Progenitor cell of endocrine pancreas (in vitro differentiated cells): ENCODE data around the gene ORM2. TPM values are rescaled to one million over a fixed set of nuclear protein-coding genes. Genes with fewer than 3 reads are reported as not detected.

Source experiments
- DNase-seq: peaks from one replicate; pipeline ENCODE4 v3.0.0; 2021; ENCODE audit warnings: low spot score; ENCODE audit not compliant: unreplicated experiment
- H3K27ac Mint-ChIP-seq: 2 replicates; pipeline ENCODE4 v1.8.0; 2021; ENCODE audit warnings: mild to moderate bottlenecking, moderate library complexity, mixed read lengths
- H3K27me3 Mint-ChIP-seq: 2 replicates; pipeline ENCODE4 v1.8.0; 2021; ENCODE audit warnings: mixed read lengths
- H3K36me3 Mint-ChIP-seq: 2 replicates; pipeline ENCODE4 v1.8.0; 2022; ENCODE audit warnings: mixed read lengths; ENCODE audit not compliant: insufficient read depth
- H3K4me1 Mint-ChIP-seq: 2 replicates; pipeline ENCODE4 v1.8.0; 2021; ENCODE audit warnings: low read depth, mixed read lengths
- H3K4me3 Mint-ChIP-seq: 2 replicates; pipeline ENCODE4 v1.8.0; 2021; ENCODE audit warnings: low read depth, mild to moderate bottlenecking, moderate library complexity, mixed read lengths
- H3K9me3 Mint-ChIP-seq: 2 replicates; pipeline ENCODE4 v1.8.0; 2021; ENCODE audit warnings: low read depth, mixed read lengths
- CTCF ChIP-seq: fragments of 200-600 bp; sonication (generic); IDR thresholded peaks from one replicate; pipeline ENCODE4 v1.5.0; 2021; ENCODE audit warnings: antibody characterized with exemption, mild to moderate bottlenecking; ENCODE audit not compliant: unreplicated experiment
- total RNA-seq: library from RNA; stranded (reverse); gene quantifications from 2 replicates; pipeline ENCODE4 v1.2.1, GENCODE V29; 2021

ORM2 gene
- total RNA-seq, 1 donor from 2014 or later = 5.4 TPM

DNA sequence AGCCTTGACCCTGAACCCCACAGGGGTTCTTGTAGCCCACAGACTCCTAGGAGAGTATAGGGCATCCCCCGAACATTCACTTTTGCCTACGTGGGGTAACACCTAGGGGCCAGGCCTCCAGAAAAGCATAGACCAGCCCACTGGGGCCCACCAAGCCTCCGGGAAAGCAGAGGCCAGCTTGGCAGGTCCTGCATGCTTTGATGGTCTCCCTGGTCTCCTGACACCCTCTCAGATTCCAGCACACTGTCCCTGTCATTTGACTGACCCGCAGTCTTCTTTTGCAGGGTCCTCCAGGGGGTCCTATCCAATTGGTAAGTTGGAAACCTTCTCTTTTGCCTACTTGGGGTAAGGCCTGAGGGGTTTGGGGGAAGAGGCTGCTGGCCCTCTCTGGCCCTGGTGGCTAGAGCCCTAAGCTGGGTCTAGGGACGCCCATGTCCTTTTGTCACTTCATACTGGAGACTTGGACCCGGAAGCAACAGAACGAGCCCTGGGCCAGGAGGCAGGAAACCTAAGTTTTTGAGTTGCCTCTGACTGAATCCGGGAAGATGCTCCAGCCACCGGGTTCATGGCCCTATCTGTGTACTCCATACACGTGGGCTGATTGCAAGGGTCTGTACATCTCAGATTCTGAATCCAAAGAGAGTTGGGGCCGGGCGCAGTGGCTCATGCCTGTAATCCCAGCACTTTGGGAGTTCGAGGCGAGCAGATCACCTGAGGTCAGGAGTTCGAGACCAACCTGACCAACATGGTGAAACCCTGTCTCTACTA, 27.7 kb upstream of the ORM2 start:
- peaks cover 21% of the 10 kb centered on the region for H3K36me3 Mint-ChIP-seq
- no peaks in the 10 kb centered on the region for H3K27me3 Mint-ChIP-seq
- H3K9me3 Mint-ChIP-seq = no peaks in the 10 kb centered on the region
- no peak for TF ChIP-seq CTCF
- H3K4me1 Mint-ChIP-seq = no peaks in the 10 kb centered on the region
- H3K4me3 Mint-ChIP-seq = no peak overlapping the region
- DNase-seq = no peak
- H3K27ac Mint-ChIP-seq = no peak overlapping the region

DNA sequence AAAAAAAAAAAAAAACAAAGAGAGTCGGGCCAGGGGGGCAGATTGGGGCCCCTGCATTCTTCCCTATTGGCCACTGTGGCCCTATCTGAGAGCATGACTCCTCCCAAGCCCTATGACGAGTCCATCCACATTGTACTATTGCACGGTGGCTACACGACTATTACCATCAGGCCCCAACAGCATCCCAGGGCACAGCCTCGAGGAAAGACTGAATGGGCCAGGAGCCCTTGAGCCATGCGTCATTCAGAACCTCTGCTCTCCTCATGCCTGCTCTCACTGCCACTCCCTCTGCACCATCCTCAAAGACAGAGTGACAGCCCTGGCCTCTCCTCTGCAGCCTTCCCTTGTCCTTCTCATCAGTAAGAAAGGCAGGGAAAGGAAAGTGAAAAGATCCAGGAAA, 26.9 kb upstream of the ORM2 start:
- TF ChIP-seq CTCF = no peak
- H3K9me3 Mint-ChIP-seq = no peaks in the 10 kb centered on the region
- no peaks in the 10 kb centered on the region for H3K27me3 Mint-ChIP-seq
- no peaks in the 10 kb centered on the region for H3K4me1 Mint-ChIP-seq
- no peak overlapping the region for H3K4me3 Mint-ChIP-seq
- peaks cover 17% of the 10 kb centered on the region for H3K36me3 Mint-ChIP-seq
- DNase-seq = no peak
- H3K27ac Mint-ChIP-seq = no peak overlapping the region

DNA sequence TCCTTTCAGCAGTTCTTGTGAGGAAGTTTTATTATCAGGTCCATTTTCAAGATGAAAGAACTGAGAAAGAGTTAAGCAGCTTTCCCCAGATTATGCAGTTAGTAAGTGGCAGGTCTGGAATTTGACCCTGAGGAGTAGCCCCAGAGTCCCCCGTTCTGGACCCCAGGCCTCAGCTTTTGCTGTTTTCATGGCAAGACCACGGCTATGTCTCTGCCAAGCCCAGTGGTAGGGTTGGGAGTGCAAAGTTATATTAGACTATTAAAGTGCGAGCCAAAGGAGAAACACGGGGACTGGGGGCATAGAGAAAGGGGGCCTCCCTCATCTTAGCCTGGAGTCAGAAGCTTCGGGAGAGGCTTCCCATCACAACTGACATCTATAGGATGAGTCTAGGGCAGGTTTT, 26.1 kb upstream of the ORM2 start:
- no peak overlapping the region for H3K4me3 Mint-ChIP-seq
- no peak overlapping the region for H3K27ac Mint-ChIP-seq
- no peaks in the 10 kb centered on the region for H3K9me3 Mint-ChIP-seq
- DNase-seq = no peak
- no peak for TF ChIP-seq CTCF
- H3K4me1 Mint-ChIP-seq = no peaks in the 10 kb centered on the region
- peaks cover 12% of the 10 kb centered on the region for H3K36me3 Mint-ChIP-seq
- no peaks in the 10 kb centered on the region for H3K27me3 Mint-ChIP-seq

GRCh38 chr9:114303977-114304376, 25.7 kb upstream of the ORM2 start:
- no peaks in the 10 kb centered on the region for H3K27me3 Mint-ChIP-seq
- H3K27ac Mint-ChIP-seq = no peak overlapping the region
- no peak for DNase-seq
- no peaks in the 10 kb centered on the region for H3K4me1 Mint-ChIP-seq
- H3K9me3 Mint-ChIP-seq = no peaks in the 10 kb centered on the region
- H3K4me3 Mint-ChIP-seq = no peak overlapping the region
- peaks cover 9% of the 10 kb centered on the region for H3K36me3 Mint-ChIP-seq
- TF ChIP-seq CTCF = no peak

DNA sequence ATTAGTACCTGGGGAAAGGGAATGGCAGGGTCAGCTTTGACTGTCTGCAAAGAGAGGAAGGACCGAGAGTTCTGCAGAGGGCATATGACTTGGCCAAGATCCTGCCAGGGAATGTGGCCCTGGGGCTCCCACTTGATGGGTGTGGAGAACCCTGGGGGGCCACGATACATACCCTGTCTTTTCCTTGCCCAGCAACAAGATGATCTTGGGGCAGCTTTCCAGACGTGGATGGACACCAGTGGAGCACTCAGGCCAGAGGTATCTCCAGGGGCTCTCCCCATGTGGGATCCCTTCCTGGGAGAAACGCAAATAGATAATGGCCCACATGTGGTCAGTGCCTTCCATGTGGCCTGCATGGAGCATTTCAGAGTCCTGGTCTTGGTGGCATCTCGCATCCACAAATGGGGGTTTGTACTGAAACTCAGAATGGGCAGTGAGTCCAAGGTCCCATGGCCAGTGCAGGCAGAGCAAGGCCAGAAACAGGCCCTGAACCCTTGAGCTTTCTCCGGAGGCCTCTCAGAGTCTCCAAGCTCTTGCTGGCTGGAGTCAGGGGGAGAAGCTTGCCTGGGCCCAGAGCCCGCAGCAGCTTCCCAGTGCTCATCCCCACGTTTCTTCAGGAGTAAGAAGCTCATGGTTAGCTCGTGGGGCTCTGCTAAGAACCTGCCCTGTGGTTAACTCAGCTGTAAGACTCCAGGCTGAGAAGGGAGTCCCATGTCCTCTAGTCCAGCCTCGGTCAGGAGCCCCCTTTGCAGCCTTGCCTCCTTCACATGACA, 25.1 kb upstream of the ORM2 start:
- H3K4me3 Mint-ChIP-seq = no peak overlapping the region
- peaks cover 10% of the 10 kb centered on the region for H3K36me3 Mint-ChIP-seq
- DNase-seq = no peak
- no peak overlapping the region for H3K27ac Mint-ChIP-seq
- no peaks in the 10 kb centered on the region for H3K27me3 Mint-ChIP-seq
- no peaks in the 10 kb centered on the region for H3K4me1 Mint-ChIP-seq
- H3K9me3 Mint-ChIP-seq = no peaks in the 10 kb centered on the region
- no peak for TF ChIP-seq CTCF
